H1 (cell line): Measurements from ENCODE around the gene CHST11. TPM values are rescaled to one million over a fixed set of nuclear protein-coding genes. Genes with fewer than 3 reads are reported as not detected.

Experiments used
- ASH2L ChIP-seq: fragments of 200-600, 300-600 bp; sonication (generic); IDR thresholded peaks from one replicate; pipeline ENCODE4 v1.7.1; 2017; ENCODE audit warnings: low read length
- BACH1 ChIP-seq: IDR thresholded peaks from 2 replicates; pipeline ENCODE4 v1.6.1; 2012; ENCODE audit warnings: low read length, improper control_type of control experiment
- CHD1 ChIP-seq: IDR thresholded peaks from 2 replicates; pipeline ENCODE4 v1.6.1; 2012; ENCODE audit warnings: low read depth, low read length, improper control_type of control experiment
- CTBP2 ChIP-seq: IDR thresholded peaks from 2 replicates; pipeline ENCODE4 v1.7.0; 2011; ENCODE audit warnings: borderline replicate concordance, mild to moderate bottlenecking, moderate library complexity, mixed read lengths, low read length; ENCODE audit not compliant: insufficient read depth, insufficient read length
- EGR1 ChIP-seq: IDR thresholded peaks from 2 replicates; pipeline ENCODE4 v1.6.1; 2011; ENCODE audit warnings: low read depth, low read length, borderline replicate concordance
- EZH2 ChIP-seq: fragments of 200-600 bp; sonication (generic); IDR thresholded peaks from 2 replicates; pipeline ENCODE4 v1.7.1; 2012; ENCODE audit warnings: low read depth, mild to moderate bottlenecking, moderate library complexity, low read length, inconsistent platforms; ENCODE audit not compliant: severe bottlenecking
- FOSL1 ChIP-seq: IDR thresholded peaks from 2 replicates; pipeline ENCODE4 v1.6.1; 2011; ENCODE audit warnings: mild to moderate bottlenecking, low read depth, low read length, moderate library complexity; ENCODE audit not compliant: insufficient read depth
- HDAC6 ChIP-seq: IDR thresholded peaks from one replicate; pipeline ENCODE4 v1.7.1; 2012; ENCODE audit warnings: low read depth, mild to moderate bottlenecking, inconsistent platforms, low read length, moderate library complexity
- NRF1 ChIP-seq: IDR thresholded peaks from 2 replicates; pipeline ENCODE4 v1.6.1; 2011; ENCODE audit warnings: mild to moderate bottlenecking, low read depth, low read length, improper control_type of control experiment
- POLR2A ChIP-seq, 2 experiments: IDR thresholded peaks; 1 replicate in 1 of 2; 2 replicates in 1 of 2; pipeline ENCODE4 v1.6.1; 2011; ENCODE audit warnings: low read depth in 2 of 2, low read length in 2 of 2, mild to moderate bottlenecking in 2 of 2; ENCODE audit errors: control extremely low read depth in 1 of 2
- SUZ12 ChIP-seq: fragments of 200-600 bp; sonication (generic); IDR thresholded peaks from 2 replicates; pipeline ENCODE4 v1.6.1; 2012; ENCODE audit warnings: mild to moderate bottlenecking, inconsistent platforms, low read length, moderate library complexity, mixed read lengths
- polyA plus RNA-seq, 7 experiments: library from polyadenylated mRNA; depleted of rRNA in 3 of 7; stranded (reverse) in 5 of 7; unstranded in 2 of 7; fragments of >200 nt in 5 of 7; fragments of 200-250 nt in 2 of 7; gene quantifications; 1 replicate in 5 of 7; 2 replicates in 1 of 7; 4 replicates in 1 of 7; pipeline versions ENCODE4 v1.2.1 to v1.2.3, GENCODE V29; 2011 to 2013; ENCODE audit warnings: missing spikeins in 2 of 7, mixed read lengths in 2 of 7
- total RNA-seq: library from RNA; stranded (reverse); fragmentation: NEBNext Ultra II Directional; extraction: Animal tissue kit (Norgen Biotek cat#: 25700); gene quantifications from 2 replicates; pipeline ENCODE4 v1.2.1, GENCODE V29; 2021
- TF ChIP-seq, protein P1 (sequence below): IDR thresholded peaks from 2 replicates; pipeline ENCODE4 v1.6.1; 2012; ENCODE audit warnings: low read length, inconsistent platforms
- TF ChIP-seq, protein P2 (sequence below): IDR thresholded peaks from 2 replicates; pipeline ENCODE4 v1.6.1; 2012; ENCODE audit warnings: inconsistent platforms

The CHST11 gene
- total and polyA plus RNA-seq, 2 of the 8 experiments (the other 6 are each of a cell fraction or from before 2014, with no cell fraction given): 14.4 to 20.8 TPM

DNA sequence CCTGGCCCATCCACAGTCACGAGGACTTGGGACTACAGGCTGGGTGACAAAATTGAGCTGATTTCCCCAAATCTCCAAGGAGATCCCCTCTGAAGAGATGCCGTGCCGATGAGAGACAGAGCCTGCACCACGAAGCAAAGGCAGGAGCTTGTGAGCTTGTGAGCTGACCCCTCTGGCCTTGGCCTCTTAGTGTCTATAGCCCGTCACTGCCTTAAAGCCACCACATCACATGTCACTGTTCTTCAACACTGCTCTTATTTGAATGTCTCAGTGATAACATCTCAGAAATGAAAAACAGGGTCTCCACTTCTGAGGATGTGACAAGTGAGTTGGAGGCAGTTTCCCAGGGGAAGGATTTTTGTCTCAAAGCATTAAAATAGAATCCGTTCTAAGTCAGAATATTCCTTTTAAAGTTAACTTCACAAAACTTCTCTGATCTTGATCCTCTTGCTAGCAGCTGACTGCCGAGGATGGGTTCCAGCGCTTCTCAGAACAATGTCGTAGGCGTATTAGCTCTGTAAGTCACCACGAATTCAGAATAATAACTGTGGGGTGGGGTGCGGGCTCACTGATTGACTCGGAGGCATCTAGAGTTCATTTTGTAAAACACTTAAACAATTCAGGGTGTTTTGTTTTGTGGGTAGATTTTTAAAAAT lies 37.5 kb downstream of the CHST11 start (continued):
- TF ChIP-seq EZH2 (no peak), CTBP2 (no peak), SUZ12 (no peak), FOSL1 (no peak), HDAC6 (no peak), BACH1 (no peak), ASH2L (no peak), POLR2A (IDR thresholded peaks at IDR 0.05; ENCODE audit: control extremely low read depth in 1 of 2, low read depth in 2 of 2, low read length in 2 of 2) (no peak), NRF1 (no peak), CHD1 (no peak), EGR1 (no peak)
- TF ChIP-seq, protein P1, sequence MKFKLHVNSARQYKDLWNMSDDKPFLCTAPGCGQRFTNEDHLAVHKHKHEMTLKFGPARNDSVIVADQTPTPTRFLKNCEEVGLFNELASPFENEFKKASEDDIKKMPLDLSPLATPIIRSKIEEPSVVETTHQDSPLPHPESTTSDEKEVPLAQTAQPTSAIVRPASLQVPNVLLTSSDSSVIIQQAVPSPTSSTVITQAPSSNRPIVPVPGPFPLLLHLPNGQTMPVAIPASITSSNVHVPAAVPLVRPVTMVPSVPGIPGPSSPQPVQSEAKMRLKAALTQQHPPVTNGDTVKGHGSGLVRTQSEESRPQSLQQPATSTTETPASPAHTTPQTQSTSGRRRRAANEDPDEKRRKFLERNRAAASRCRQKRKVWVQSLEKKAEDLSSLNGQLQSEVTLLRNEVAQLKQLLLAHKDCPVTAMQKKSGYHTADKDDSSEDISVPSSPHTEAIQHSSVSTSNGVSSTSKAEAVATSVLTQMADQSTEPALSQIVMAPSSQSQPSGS: no peak
- TF ChIP-seq, protein P2, sequence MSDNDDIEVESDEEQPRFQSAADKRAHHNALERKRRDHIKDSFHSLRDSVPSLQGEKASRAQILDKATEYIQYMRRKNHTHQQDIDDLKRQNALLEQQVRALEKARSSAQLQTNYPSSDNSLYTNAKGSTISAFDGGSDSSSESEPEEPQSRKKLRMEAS: no peak
- TF ChIP-seq, all 59 proteins: peak for 0
